GM12873 (cell line): ENCODE measurements around the gene TEX30.

ENCODE experiments used
- TF ChIP-seq, protein P1 (sequence below): IDR thresholded peaks from 2 replicates; pipeline ENCODE4 v1.5.1; 2012; ENCODE audit warnings: low read depth, mild to moderate bottlenecking, moderate library complexity, low read length, control low read depth; ENCODE audit not compliant: insufficient read depth; ENCODE audit errors: missing control alignments

Gene TEX30

DNA sequence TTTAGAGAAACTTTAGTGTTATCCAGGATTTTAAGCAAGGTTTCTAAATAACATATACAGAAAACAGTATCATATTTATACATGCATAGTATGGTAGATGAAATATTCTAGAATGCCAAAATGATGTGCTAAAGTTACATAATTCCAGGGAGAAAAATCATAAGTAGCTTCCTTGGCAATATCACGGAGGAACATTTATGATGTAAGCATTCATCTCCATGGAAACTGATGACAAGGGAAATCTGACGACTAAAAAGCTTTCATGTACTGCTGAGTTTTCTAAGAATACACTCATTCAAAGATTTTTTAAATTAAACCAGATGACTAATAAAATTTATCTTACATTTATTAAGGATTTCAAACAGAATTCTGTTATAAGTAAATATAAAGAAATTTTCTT lies 4.7 kb downstream of the TEX30 start:
- TF ChIP-seq, protein P1, sequence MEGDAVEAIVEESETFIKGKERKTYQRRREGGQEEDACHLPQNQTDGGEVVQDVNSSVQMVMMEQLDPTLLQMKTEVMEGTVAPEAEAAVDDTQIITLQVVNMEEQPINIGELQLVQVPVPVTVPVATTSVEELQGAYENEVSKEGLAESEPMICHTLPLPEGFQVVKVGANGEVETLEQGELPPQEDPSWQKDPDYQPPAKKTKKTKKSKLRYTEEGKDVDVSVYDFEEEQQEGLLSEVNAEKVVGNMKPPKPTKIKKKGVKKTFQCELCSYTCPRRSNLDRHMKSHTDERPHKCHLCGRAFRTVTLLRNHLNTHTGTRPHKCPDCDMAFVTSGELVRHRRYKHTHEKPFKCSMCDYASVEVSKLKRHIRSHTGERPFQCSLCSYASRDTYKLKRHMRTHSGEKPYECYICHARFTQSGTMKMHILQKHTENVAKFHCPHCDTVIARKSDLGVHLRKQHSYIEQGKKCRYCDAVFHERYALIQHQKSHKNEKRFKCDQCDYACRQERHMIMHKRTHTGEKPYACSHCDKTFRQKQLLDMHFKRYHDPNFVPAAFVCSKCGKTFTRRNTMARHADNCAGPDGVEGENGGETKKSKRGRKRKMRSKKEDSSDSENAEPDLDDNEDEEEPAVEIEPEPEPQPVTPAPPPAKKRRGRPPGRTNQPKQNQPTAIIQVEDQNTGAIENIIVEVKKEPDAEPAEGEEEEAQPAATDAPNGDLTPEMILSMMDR, result no peak

DNA sequence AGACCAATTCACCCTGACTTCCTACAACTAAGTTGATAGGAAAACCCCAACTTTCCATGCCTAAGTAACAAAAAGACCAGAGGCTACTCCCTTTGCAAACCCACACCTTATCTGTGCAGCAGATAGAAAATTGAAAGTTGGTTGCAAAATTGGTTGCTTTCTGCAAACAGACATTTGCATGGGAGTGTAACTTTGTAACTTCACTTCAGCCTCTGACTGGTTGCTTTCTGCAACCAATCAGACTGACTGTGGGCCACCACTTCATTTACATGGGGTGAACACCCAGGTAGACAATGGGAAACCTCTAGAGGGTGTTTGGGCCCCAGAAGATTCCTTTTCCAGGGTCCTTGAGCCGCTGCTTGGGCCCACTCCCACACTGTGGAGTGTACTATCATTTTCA lies 9.8 kb downstream of the TEX30 start:
- TF ChIP-seq, protein P1, result no peak

DNA sequence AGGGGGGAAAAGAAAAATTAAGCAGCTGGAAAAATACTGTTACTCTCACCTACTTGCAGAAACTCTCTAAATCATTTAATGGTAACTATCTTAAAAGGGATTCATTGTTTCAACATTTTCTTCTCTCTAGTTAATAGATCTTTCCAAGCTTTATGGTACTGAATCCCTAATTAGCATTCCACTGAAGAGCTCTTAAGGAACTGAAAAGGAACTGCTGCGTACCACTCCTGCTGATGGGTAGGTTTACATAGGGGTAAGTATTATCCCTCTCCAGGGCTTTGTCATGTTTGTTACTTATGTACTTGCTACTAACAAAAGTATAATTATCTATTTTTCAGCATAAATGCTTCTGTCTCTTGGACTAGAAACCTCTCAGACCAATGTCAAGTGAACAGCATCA lies 12.5 kb downstream of the TEX30 start:
- TF ChIP-seq, protein P1, result no peak

DNA sequence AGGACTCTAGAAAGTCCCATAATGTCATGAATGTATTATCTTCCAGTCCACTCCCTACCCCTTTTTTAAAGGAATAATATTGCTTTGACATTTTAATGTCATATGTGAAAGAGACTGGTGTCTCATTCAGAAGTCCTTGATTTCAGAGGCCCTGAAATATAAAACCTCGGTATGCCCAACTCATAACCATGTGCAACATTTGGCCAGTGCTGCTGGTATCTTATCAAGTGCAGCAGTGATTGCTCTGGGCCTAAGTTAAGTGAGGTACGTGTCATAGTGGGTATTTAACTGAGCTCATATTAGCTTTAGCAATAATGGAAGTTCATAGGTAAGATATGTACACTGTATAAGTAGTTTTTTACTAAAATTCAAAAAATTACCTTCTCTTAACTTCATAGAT lies 14.7 kb downstream of the TEX30 start:
- TF ChIP-seq, protein P1, result no peak

DNA sequence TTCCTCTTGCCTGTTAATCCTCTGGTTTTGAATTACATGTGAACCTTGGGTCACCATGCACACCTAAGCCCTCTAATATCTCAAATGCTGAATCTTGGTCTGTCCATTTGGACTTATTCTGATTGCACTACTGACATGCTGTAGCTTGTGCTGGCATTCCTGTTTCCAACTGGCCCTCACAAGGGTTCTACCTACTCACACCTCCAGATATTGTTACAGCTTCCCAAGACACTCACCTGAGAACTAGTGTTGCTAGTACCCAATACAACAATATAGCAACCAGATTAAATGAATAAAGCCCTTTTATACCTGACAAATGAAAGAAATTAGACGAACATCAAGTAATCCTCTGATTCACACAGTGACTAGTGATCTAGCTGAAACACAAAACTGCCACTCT lies 16.6 kb downstream of the TEX30 start:
- TF ChIP-seq, protein P1, result no peak

DNA sequence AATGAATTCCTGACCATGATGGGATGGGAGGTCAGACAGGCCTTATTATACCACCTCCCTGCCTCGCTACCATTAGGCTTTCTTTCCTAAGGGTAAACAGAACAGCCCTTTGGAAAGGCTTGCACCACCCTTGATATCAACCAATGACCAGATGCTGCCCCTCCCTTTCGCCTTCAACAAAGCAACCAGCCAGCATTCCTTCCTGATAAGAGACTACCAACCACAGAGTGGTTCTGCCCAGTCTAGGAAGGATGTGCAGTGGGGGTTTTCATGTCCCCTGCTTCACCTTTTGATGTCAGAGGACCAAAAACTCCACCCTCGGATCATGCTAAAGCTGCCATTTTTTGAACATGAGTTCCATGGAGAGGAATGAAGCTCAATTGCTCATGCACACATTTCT lies 21.7 kb downstream of the TEX30 start:
- TF ChIP-seq, protein P1, result no peak

DNA sequence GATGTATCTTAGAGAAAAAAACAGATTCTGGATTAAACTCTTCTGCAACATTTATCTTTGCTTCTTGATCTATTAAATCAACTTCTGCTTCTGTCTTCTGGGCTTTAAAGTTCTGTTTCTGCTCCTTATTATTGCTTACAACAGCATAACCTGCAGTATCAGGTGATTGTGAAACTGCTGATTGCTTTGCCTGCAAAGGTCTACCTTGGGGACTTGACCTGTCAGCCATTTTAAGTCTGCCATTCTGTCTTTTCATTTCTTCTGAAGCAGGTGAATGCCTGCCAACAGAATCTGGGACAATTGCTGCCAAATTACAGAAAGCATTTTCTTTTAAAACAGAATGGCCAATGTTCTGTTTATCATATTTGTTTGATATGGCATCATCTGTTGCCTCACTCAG lies 31.1 kb downstream of the TEX30 start:
- TF ChIP-seq, protein P1, result no peak
